Astrocyte (in vitro differentiated cells and primary cell): ENCODE data around the gene LSM14B.

ENCODE experiments used
- EZH2 ChIP-seq: IDR thresholded peaks from 2 replicates; pipeline ENCODE4 v1.6.1; 2012; ENCODE audit warnings: mild to moderate bottlenecking, low read length, inconsistent platforms; ENCODE audit not compliant: insufficient read depth
- TF ChIP-seq, protein P1 (sequence below): IDR thresholded peaks from 2 replicates; pipeline ENCODE4 v1.5.1; 2011; ENCODE audit warnings: low read depth, mild to moderate bottlenecking, inconsistent platforms, low read length, moderate library complexity; ENCODE audit not compliant: insufficient read depth

GRCh38 chr20:62131560-62132320 lies 9.5 kb downstream of the LSM14B start:
- TF ChIP-seq, protein P1, sequence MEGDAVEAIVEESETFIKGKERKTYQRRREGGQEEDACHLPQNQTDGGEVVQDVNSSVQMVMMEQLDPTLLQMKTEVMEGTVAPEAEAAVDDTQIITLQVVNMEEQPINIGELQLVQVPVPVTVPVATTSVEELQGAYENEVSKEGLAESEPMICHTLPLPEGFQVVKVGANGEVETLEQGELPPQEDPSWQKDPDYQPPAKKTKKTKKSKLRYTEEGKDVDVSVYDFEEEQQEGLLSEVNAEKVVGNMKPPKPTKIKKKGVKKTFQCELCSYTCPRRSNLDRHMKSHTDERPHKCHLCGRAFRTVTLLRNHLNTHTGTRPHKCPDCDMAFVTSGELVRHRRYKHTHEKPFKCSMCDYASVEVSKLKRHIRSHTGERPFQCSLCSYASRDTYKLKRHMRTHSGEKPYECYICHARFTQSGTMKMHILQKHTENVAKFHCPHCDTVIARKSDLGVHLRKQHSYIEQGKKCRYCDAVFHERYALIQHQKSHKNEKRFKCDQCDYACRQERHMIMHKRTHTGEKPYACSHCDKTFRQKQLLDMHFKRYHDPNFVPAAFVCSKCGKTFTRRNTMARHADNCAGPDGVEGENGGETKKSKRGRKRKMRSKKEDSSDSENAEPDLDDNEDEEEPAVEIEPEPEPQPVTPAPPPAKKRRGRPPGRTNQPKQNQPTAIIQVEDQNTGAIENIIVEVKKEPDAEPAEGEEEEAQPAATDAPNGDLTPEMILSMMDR = no peak
- no peak for TF ChIP-seq EZH2
